HCT116 (cell line): ENCODE results near the gene INF2.

Experiments
- ATF3 ChIP-seq: IDR thresholded peaks from 2 replicates; pipeline ENCODE4 v1.6.1; 2012
- CBX3 ChIP-seq: IDR thresholded peaks from 2 replicates; pipeline ENCODE4 v1.6.1; 2012; ENCODE audit warnings: low read depth
- CEBPB ChIP-seq: IDR thresholded peaks from 2 replicates; pipeline ENCODE4 v1.6.1; 2012; ENCODE audit warnings: low read depth
- CTCF ChIP-seq, 3 experiments: fragments of 200-600 bp in 1 of 3; sonication (generic) in 1 of 3; IDR thresholded peaks in 2 of 3; conservative IDR thresholded peaks in 1 of 3; 2 replicates each; pipeline ENCODE4 v1.5.1; 2012 to 2017; ENCODE audit warnings: low read depth in 2 of 3, low read length in 2 of 3, antibody characterized with exemption in 1 of 3, borderline replicate concordance in 1 of 3, control low read depth in 1 of 3, mild to moderate bottlenecking in 1 of 3, mixed read lengths in 1 of 3, mixed run types in 1 of 3, moderate library complexity in 1 of 3; ENCODE audit not compliant: insufficient read depth in 1 of 3
- EZH2 ChIP-seq: fragments of 200-600 bp; sonication (generic); IDR thresholded peaks from 2 replicates; pipeline ENCODE4 v1.6.1; 2017; ENCODE audit warnings: antibody characterized with exemption, mixed run types
- JUND ChIP-seq: IDR thresholded peaks from 2 replicates; pipeline ENCODE4 v1.6.1; 2012
- POLR2A ChIP-seq: IDR thresholded peaks from 2 replicates; pipeline ENCODE4 v1.7.0; 2011; ENCODE audit warnings: borderline replicate concordance; ENCODE audit not compliant: insufficient read depth, insufficient read length; ENCODE audit errors: extremely low read depth
- POLR2AphosphoS5 ChIP-seq: IDR thresholded peaks from 2 replicates; pipeline ENCODE4 v1.6.1; 2011; ENCODE audit warnings: mild to moderate bottlenecking, low read depth, low read length, moderate library complexity
- RAD21 ChIP-seq: IDR thresholded peaks from 2 replicates; pipeline ENCODE4 v1.6.1; 2012; ENCODE audit warnings: low read depth, mild to moderate bottlenecking
- SIN3A ChIP-seq: IDR thresholded peaks from 2 replicates; pipeline ENCODE4 v1.6.1; 2012; ENCODE audit warnings: low read depth
- SRF ChIP-seq: IDR thresholded peaks from 2 replicates; pipeline ENCODE4 v1.6.1; 2012; ENCODE audit warnings: low read depth
- YY1 ChIP-seq: IDR thresholded peaks from 2 replicates; pipeline ENCODE4 v1.6.1; 2011; ENCODE audit warnings: low read length, low read depth, moderate library complexity, mild to moderate bottlenecking; ENCODE audit not compliant: insufficient replicate concordance; ENCODE audit errors: extremely low read depth
- ZNF274 ChIP-seq: fragments of 200-500 bp; sonication (Bioruptor generic); IDR thresholded peaks from 2 replicates; pipeline ENCODE4 v1.6.1; 2014; ENCODE audit warnings: mild to moderate bottlenecking, low read depth, low read length, inconsistent platforms
- TF ChIP-seq, protein P1 (sequence below): IDR thresholded peaks from 2 replicates; pipeline ENCODE4 v1.6.1; 2012; ENCODE audit warnings: low read depth

GRCh38 chr14:104665114-104665656 is 24.2 kb upstream of the INF2 start:
- TF ChIP-seq EZH2 (no peak), CTCF (IDR thresholded peaks at IDR 0.05 in 2 of 3, conservative IDR thresholded peaks at IDR 0.05 in 1 of 3; ENCODE audit: borderline replicate concordance in 1 of 3, insufficient read depth in 1 of 3, low read depth in 2 of 3, low read length in 2 of 3) (no peak), SIN3A (no peak), CEBPB (no peak), POLR2A (peak; percentile 8), SRF (no peak), POLR2AphosphoS5 (no peak), ATF3 (no peak), RAD21 (no peak), CBX3 (no peak), YY1 (no peak), ZNF274 (no peak), JUND (no peak)
- TF ChIP-seq, protein P1, sequence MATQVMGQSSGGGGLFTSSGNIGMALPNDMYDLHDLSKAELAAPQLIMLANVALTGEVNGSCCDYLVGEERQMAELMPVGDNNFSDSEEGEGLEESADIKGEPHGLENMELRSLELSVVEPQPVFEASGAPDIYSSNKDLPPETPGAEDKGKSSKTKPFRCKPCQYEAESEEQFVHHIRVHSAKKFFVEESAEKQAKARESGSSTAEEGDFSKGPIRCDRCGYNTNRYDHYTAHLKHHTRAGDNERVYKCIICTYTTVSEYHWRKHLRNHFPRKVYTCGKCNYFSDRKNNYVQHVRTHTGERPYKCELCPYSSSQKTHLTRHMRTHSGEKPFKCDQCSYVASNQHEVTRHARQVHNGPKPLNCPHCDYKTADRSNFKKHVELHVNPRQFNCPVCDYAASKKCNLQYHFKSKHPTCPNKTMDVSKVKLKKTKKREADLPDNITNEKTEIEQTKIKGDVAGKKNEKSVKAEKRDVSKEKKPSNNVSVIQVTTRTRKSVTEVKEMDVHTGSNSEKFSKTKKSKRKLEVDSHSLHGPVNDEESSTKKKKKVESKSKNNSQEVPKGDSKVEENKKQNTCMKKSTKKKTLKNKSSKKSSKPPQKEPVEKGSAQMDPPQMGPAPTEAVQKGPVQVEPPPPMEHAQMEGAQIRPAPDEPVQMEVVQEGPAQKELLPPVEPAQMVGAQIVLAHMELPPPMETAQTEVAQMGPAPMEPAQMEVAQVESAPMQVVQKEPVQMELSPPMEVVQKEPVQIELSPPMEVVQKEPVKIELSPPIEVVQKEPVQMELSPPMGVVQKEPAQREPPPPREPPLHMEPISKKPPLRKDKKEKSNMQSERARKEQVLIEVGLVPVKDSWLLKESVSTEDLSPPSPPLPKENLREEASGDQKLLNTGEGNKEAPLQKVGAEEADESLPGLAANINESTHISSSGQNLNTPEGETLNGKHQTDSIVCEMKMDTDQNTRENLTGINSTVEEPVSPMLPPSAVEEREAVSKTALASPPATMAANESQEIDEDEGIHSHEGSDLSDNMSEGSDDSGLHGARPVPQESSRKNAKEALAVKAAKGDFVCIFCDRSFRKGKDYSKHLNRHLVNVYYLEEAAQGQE = no peak
